HEK293 (cell line): Measurements from ENCODE around the gene SKOR1.

Experiments
- KLF7 ChIP-seq: fragments of 450-650 bp; formaldehyde crosslinking; IDR thresholded peaks from 2 replicates; pipeline ENCODE4 v1.5.1; 2016; ENCODE audit warnings: missing biosample characterization, missing genetic modification characterization, borderline replicate concordance
- MYNN ChIP-seq: fragments of 450-650 bp; formaldehyde crosslinking; IDR thresholded peaks from 2 replicates; pipeline ENCODE4 v1.5.1; 2016; ENCODE audit warnings: missing biosample characterization, missing genetic modification characterization, borderline replicate concordance
- ZNF274 ChIP-seq, 2 experiments: fragments of 200-500 bp in 1 of 2; fragments of 450-650 bp in 1 of 2; sonication (Bioruptor generic) in 1 of 2; formaldehyde crosslinking in 1 of 2; IDR thresholded peaks; 2 replicates each; pipeline versions ENCODE4 v1.5.1 to v1.6.1; 2014 to 2016; ENCODE audit warnings: borderline replicate concordance in 1 of 2, inconsistent platforms in 1 of 2, low read length in 1 of 2, missing biosample characterization in 1 of 2, missing genetic modification characterization in 1 of 2
- ZNF510 ChIP-seq: fragments of 450-650 bp; formaldehyde crosslinking; IDR thresholded peaks from 2 replicates; pipeline ENCODE4 v1.5.1; 2018; ENCODE audit warnings: mild to moderate bottlenecking, missing genetic modification characterization, missing biosample characterization; ENCODE audit not compliant: insufficient replicate concordance
- ZNF561 ChIP-seq: fragments of 450-650 bp; IDR thresholded peaks from 2 replicates; pipeline ENCODE4 v1.5.1; 2018; ENCODE audit warnings: missing biosample characterization, missing genetic modification characterization, borderline replicate concordance
- ZNF677 ChIP-seq: fragments of 450-650 bp; IDR thresholded peaks from 2 replicates; pipeline ENCODE4 v1.5.0; 2018; ENCODE audit warnings: missing biosample characterization, mild to moderate bottlenecking, missing genetic modification characterization, moderate library complexity
- ZNF785 ChIP-seq: fragments of 450-650 bp; formaldehyde crosslinking; IDR thresholded peaks from 2 replicates; pipeline ENCODE4 v1.5.1; 2016; ENCODE audit warnings: missing biosample characterization, missing genetic modification characterization
- ZNF830 ChIP-seq: fragments of 450-650 bp; IDR thresholded peaks from 2 replicates; pipeline ENCODE4 v1.5.0; 2018; ENCODE audit warnings: missing biosample characterization, missing genetic modification characterization, low read depth, mild to moderate bottlenecking, moderate library complexity
- TF ChIP-seq, protein P1 (sequence below): fragments of 450-650 bp; formaldehyde crosslinking; IDR thresholded peaks from 2 replicates; pipeline ENCODE4 v1.5.1; 2016; ENCODE audit warnings: missing biosample characterization, missing genetic modification characterization
- TF ChIP-seq, protein P2 (sequence below): fragments of 450-650 bp; formaldehyde crosslinking; IDR thresholded peaks from 2 replicates; pipeline ENCODE4 v1.5.1; 2016; ENCODE audit warnings: missing biosample characterization, missing genetic modification characterization
- TF ChIP-seq, protein P3 (sequence below): fragments of 450-650 bp; formaldehyde crosslinking; IDR thresholded peaks from 2 replicates; pipeline ENCODE4 v1.5.1; 2016; ENCODE audit warnings: missing biosample characterization, missing genetic modification characterization, low read depth
- TF ChIP-seq, protein P4 (sequence below): fragments of 450-650 bp; formaldehyde crosslinking; IDR thresholded peaks from 2 replicates; pipeline ENCODE4 v1.5.1; 2016; ENCODE audit warnings: missing biosample characterization, missing genetic modification characterization

DNA sequence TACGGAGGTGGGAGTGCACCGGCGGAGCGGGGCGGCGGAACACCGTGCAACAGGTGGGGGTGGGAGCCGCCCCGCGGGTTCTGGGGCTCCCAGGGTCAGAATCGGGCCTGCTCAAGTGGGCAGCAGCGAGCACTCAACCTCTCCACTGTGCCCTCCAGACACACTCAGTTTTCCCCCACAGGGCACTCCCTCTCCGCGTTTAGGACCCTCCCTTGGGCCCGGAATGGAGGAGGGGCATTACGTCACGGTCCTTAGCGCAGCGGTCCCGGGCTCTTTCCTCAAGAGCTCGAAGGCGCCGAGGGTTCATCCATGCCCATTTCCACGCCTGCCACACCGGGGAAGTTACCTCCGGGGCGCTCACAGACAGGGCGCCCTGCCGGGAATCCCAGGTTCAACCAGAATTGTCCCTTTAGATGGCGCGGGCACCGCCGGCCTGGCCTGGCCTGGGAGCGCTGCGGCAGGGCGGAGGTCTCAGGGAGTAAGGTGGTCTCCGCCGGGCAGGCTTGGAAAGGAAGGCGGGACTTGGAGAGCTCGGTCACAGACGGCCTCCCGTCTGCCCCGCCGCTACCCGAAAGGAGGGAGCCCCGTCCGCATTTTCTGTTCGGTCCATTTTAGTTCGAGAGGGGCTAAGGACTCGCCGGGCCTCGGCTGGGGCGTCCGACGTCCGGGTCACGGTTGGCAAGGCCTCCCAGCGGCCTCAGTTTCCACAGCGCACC, 9.4 kb downstream of the SKOR1 start:
- TF ChIP-seq, protein P1, sequence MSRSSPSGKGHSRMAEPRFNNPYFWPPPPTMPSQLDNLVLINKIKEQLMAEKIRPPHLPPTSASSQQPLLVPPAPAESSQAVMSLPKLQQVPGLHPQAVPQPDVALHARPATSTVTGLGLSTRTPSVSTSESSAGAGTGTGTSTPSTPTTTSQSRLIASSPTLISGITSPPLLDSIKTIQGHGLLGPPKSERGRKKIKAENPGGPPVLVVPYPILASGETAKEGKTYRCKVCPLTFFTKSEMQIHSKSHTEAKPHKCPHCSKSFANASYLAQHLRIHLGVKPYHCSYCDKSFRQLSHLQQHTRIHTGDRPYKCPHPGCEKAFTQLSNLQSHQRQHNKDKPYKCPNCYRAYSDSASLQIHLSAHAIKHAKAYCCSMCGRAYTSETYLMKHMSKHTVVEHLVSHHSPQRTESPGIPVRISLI (tag by site-specific recombination), result no peak
- TF ChIP-seq, protein P2, sequence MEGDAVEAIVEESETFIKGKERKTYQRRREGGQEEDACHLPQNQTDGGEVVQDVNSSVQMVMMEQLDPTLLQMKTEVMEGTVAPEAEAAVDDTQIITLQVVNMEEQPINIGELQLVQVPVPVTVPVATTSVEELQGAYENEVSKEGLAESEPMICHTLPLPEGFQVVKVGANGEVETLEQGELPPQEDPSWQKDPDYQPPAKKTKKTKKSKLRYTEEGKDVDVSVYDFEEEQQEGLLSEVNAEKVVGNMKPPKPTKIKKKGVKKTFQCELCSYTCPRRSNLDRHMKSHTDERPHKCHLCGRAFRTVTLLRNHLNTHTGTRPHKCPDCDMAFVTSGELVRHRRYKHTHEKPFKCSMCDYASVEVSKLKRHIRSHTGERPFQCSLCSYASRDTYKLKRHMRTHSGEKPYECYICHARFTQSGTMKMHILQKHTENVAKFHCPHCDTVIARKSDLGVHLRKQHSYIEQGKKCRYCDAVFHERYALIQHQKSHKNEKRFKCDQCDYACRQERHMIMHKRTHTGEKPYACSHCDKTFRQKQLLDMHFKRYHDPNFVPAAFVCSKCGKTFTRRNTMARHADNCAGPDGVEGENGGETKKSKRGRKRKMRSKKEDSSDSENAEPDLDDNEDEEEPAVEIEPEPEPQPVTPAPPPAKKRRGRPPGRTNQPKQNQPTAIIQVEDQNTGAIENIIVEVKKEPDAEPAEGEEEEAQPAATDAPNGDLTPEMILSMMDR (tag by site-specific recombination), result no peak
- TF ChIP-seq, protein P3, sequence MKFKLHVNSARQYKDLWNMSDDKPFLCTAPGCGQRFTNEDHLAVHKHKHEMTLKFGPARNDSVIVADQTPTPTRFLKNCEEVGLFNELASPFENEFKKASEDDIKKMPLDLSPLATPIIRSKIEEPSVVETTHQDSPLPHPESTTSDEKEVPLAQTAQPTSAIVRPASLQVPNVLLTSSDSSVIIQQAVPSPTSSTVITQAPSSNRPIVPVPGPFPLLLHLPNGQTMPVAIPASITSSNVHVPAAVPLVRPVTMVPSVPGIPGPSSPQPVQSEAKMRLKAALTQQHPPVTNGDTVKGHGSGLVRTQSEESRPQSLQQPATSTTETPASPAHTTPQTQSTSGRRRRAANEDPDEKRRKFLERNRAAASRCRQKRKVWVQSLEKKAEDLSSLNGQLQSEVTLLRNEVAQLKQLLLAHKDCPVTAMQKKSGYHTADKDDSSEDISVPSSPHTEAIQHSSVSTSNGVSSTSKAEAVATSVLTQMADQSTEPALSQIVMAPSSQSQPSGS (tag by site-specific recombination), result no peak
- TF ChIP-seq ZNF274 (IDR thresholded peaks at IDR 0.05; ENCODE audit: low read length), result no peak
- TF ChIP-seq ZNF274 (tag by site-specific recombination; IDR thresholded peaks at IDR 0.05; ENCODE audit: borderline replicate concordance), result no peak
- no peak for TF ChIP-seq KLF7
- no peak for TF ChIP-seq ZNF561
- TF ChIP-seq ZNF677 (tag by site-specific recombination), result no peak
- TF ChIP-seq ZNF830 (tag by site-specific recombination), result no peak
- no peak for TF ChIP-seq ZNF510 (tag by site-specific recombination)
- TF ChIP-seq MYNN (tag by site-specific recombination), result no peak
- no peak for TF ChIP-seq ZNF785 (tag by site-specific recombination)
- TF ChIP-seq, protein P4, sequence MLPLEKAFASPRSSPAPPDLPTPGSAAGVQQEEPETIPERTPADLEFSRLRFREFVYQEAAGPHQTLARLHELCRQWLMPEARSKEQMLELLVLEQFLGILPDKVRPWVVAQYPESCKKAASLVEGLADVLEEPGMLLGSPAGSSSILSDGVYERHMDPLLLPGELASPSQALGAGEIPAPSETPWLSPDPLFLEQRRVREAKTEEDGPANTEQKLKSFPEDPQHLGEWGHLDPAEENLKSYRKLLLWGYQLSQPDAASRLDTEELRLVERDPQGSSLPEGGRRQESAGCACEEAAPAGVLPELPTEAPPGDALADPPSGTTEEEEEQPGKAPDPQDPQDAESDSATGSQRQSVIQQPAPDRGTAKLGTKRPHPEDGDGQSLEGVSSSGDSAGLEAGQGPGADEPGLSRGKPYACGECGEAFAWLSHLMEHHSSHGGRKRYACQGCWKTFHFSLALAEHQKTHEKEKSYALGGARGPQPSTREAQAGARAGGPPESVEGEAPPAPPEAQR (tag by site-specific recombination), result no peak
